ENCODE measurements around the gene CETN2.
"Not testable (repeated sequence)": the region's sequence is repeated elsewhere in the genome, so short reads cannot be mapped to it uniquely, and the experiment has no call there.

Gene CETN2

GRCh38 chrX:152830312-152831305 is at the start of gene CETN2, which contains the start of gene NSDHL:
Gene CETN2 (minus strand): TSS chrX:152830757. CDS start chrX:152830710, 47 bp downstream.
Gene NSDHL (plus strand): TSS chrX:152831063. CDS start chrX:152846325, 15,262 bp downstream.
- peak; percentile 75 for DNase-seq

- no peak for DNase-seq
Measured at GRCh38 chrX:152878976-152879755, 48.6 kb upstream of the CETN2 start.

GRCh38 chrX:152876931-152877840 is 46.6 kb upstream of the CETN2 start:
- no peak for DNase-seq

- DNase-seq, result no peak
Measured at GRCh38 chrX:152873361-152873760, 42.8 kb upstream of the CETN2 start.

GRCh38 chrX:152872522-152872921 is 42.0 kb upstream of the CETN2 start:
- DNase-seq, result no peak

- no peak for DNase-seq
Measured at GRCh38 chrX:152871260-152871659, 40.7 kb upstream of the CETN2 start.

- no peak for DNase-seq
Measured at GRCh38 chrX:152869972-152870371, 39.4 kb upstream of the CETN2 start.

GRCh38 chrX:152866386-152866785 is 35.8 kb upstream of the CETN2 start:
- no peak for DNase-seq

- no peak for DNase-seq
Measured at GRCh38 chrX:152865232-152865920, 34.8 kb upstream of the CETN2 start.

- no peak for DNase-seq
Measured at GRCh38 chrX:152861826-152862225, 31.3 kb upstream of the CETN2 start.

- DNase-seq, result no peak
Measured at GRCh38 chrX:152861116-152861515, 30.6 kb upstream of the CETN2 start.

- DNase-seq, result no peak
Measured at GRCh38 chrX:152853986-152854385, 23.4 kb upstream of the CETN2 start.

GRCh38 chrX:152850465-152850864 is 19.9 kb upstream of the CETN2 start:
- DNase-seq, result no peak

GRCh38 chrX:152847281-152847680 is 16.7 kb upstream of the CETN2 start:
- DNase-seq, result no peak

GRCh38 chrX:152845618-152846240 is 15.2 kb upstream of the CETN2 start:
- DNase-seq, result no peak

GRCh38 chrX:152844256-152844655 is 13.7 kb upstream of the CETN2 start:
- DNase-seq, result no peak

- DNase-seq, result no peak
Measured at GRCh38 chrX:152843852-152844251, 13.3 kb upstream of the CETN2 start.

GRCh38 chrX:152842772-152843338 is 12.3 kb upstream of the CETN2 start:
- no peak for DNase-seq

- DNase-seq, result not testable (repeated sequence)
Measured at GRCh38 chrX:152835470-152835869, 4.9 kb upstream of the CETN2 start.

- DNase-seq, result no peak
Measured at GRCh38 chrX:152833378-152833777, 2.8 kb upstream of the CETN2 start.

- no peak for DNase-seq
Measured at GRCh38 chrX:152832520-152832919, 2.0 kb upstream of the CETN2 start.
